Fibroblast of lung (primary cell): ENCODE measurements around the gene BAZ1A. TPM values are rescaled to one million over a fixed set of nuclear protein-coding genes. Genes with fewer than 3 reads are reported as not detected.

Experiments used
- DNase-seq, 2 donors: peaks; one replicate each; pipeline versions ENCODE4 v3.0.0 to v3.0.0-alpha.2; 2010; ENCODE audit warnings: low read depth in 2 of 2
- H2AFZ ChIP-seq: 2 replicates; pipeline ENCODE4 v1.5.1; 2012; ENCODE audit warnings: low read length, control low read depth, inconsistent platforms
- H3K27ac ChIP-seq: 2 replicates; pipeline ENCODE4 v1.5.1; 2011; ENCODE audit warnings: low read length, control low read depth; ENCODE audit not compliant: insufficient read depth
- H3K27me3 ChIP-seq: 2 replicates; pipeline ENCODE4 v1.5.1; 2011; ENCODE audit warnings: mild to moderate bottlenecking, low read length; ENCODE audit not compliant: control insufficient read depth, insufficient read depth
- H3K36me3 ChIP-seq: 2 replicates; pipeline ENCODE4 v1.5.1; 2011; ENCODE audit warnings: low read length; ENCODE audit not compliant: control insufficient read depth, insufficient read depth
- H3K4me1 ChIP-seq: 2 replicates; pipeline ENCODE4 v1.5.1; 2011; ENCODE audit warnings: low read length; ENCODE audit not compliant: control insufficient read depth, insufficient read depth; ENCODE audit errors: extremely low read depth
- H3K4me2 ChIP-seq: 2 replicates; pipeline ENCODE4 v1.5.1; 2011; ENCODE audit warnings: low read length, control low read depth; ENCODE audit not compliant: insufficient read depth; ENCODE audit errors: extremely low read depth
- H3K4me3 ChIP-seq, 4 experiments: fragments of 200-600 bp in 1 of 4; sonication (generic) in 1 of 4; replicated peaks in 1 of 4; 2 replicates each; pipeline ENCODE4 v1.5.1; 2011 to 2016; ENCODE audit warnings: low read length in 4 of 4, low read depth in 3 of 4, mild to moderate bottlenecking in 3 of 4, control low read depth in 2 of 4, inconsistent platforms in 1 of 4, mixed read lengths in 1 of 4; ENCODE audit not compliant: insufficient read depth in 1 of 4; ENCODE audit errors: control extremely low read depth in 1 of 4
- H3K79me2 ChIP-seq: 2 replicates; pipeline ENCODE4 v1.5.1; 2012; ENCODE audit warnings: mild to moderate bottlenecking, low read length, inconsistent platforms; ENCODE audit not compliant: control insufficient read depth, insufficient read depth
- H3K9ac ChIP-seq: 2 replicates; pipeline ENCODE4 v1.5.1; 2011; ENCODE audit warnings: mild to moderate bottlenecking, low read length, control low read depth; ENCODE audit not compliant: insufficient read depth
- H3K9me3 ChIP-seq: 2 replicates; pipeline ENCODE4 v1.5.1; 2012; ENCODE audit warnings: low read depth, low read length; ENCODE audit not compliant: control insufficient read depth, insufficient read depth
- H4K20me1 ChIP-seq: 2 replicates; pipeline ENCODE4 v1.5.1; 2011; ENCODE audit warnings: low read length; ENCODE audit not compliant: control insufficient read depth, insufficient read depth; ENCODE audit errors: extremely low read depth
- EZH2 ChIP-seq: IDR thresholded peaks from 2 replicates; pipeline ENCODE4 v1.5.1; 2012; ENCODE audit warnings: low read length, control low read depth, mild to moderate bottlenecking; ENCODE audit errors: missing control alignments
- polyA plus RNA-seq, 2 donors: library from polyadenylated mRNA; depleted of rRNA in 1 of 2; stranded (reverse) in 1 of 2; unstranded in 1 of 2; fragments of >200 nt; gene quantifications; 2 replicates each; pipeline ENCODE4 v1.2.1, GENCODE V29; 2011 to 2012; ENCODE audit warnings: missing spikeins in 1 of 2
- total RNA-seq: library from RNA; depleted of rRNA; stranded (reverse); fragments of >200 nt; gene quantifications from 2 replicates; pipeline ENCODE4 v1.2.1, GENCODE V29; 2014
- TF ChIP-seq, protein P1 (sequence below), 2 donors: IDR thresholded peaks in 1 of 2; conservative IDR thresholded peaks in 1 of 2; 1 replicate in 1 of 2; 2 replicates in 1 of 2; pipeline ENCODE4 v1.5.1; 2011 to 2012; ENCODE audit warnings: low read length in 2 of 2, control low read depth in 1 of 2, inconsistent platforms in 1 of 2, low read depth in 1 of 2, mild to moderate bottlenecking in 1 of 2

The BAZ1A gene
- total and polyA plus RNA-seq, 2 donors (not counting 1 experiment from before 2014, with no cell fraction given): 21.1 to 35.2 TPM

DNA sequence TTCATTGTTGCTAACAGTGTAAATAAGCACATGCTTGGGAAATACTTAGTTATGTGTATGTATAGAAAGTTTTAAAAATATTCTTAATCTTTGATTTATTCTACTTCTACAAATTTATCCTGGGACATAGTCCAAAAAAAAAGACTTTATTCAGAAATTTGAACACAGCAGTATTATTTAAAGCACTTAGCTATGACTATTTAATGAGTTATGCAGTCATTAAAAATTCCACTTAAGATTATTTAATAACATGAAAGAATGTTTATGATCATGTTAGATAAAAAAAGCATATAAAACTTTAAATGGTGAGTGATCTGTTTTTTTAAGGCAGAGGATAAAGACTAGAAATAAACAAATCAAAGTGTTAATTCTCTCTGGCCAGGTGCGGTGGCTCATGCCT lies 78.3 kb downstream of the BAZ1A start:
- H3K4me3 ChIP-seq: no peak overlapping the region
- peaks cover 2% of the 10 kb centered on the region for H3K36me3 ChIP-seq
- no peak overlapping the region for H2AFZ ChIP-seq
- H3K9me3 ChIP-seq: no peaks in the 10 kb centered on the region
- no peak for TF ChIP-seq EZH2
- TF ChIP-seq, protein P1, sequence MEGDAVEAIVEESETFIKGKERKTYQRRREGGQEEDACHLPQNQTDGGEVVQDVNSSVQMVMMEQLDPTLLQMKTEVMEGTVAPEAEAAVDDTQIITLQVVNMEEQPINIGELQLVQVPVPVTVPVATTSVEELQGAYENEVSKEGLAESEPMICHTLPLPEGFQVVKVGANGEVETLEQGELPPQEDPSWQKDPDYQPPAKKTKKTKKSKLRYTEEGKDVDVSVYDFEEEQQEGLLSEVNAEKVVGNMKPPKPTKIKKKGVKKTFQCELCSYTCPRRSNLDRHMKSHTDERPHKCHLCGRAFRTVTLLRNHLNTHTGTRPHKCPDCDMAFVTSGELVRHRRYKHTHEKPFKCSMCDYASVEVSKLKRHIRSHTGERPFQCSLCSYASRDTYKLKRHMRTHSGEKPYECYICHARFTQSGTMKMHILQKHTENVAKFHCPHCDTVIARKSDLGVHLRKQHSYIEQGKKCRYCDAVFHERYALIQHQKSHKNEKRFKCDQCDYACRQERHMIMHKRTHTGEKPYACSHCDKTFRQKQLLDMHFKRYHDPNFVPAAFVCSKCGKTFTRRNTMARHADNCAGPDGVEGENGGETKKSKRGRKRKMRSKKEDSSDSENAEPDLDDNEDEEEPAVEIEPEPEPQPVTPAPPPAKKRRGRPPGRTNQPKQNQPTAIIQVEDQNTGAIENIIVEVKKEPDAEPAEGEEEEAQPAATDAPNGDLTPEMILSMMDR (conservative IDR thresholded peaks at IDR 0.05 in 1 of 2, IDR thresholded peaks at IDR 0.05 in 1 of 2; ENCODE audit: low read depth in 1 of 2, low read length in 2 of 2): no peak
- DNase-seq: no peak
- H3K79me2 ChIP-seq: no peaks in the 10 kb centered on the region
- H3K4me1 ChIP-seq: no peaks in the 10 kb centered on the region
- no peak overlapping the region for H3K4me2 ChIP-seq
- no peaks in the 10 kb centered on the region for H3K27me3 ChIP-seq
- no peak overlapping the region for H3K27ac ChIP-seq
- H4K20me1 ChIP-seq: no peaks in the 10 kb centered on the region
- H3K9ac ChIP-seq: no peak overlapping the region

DNA sequence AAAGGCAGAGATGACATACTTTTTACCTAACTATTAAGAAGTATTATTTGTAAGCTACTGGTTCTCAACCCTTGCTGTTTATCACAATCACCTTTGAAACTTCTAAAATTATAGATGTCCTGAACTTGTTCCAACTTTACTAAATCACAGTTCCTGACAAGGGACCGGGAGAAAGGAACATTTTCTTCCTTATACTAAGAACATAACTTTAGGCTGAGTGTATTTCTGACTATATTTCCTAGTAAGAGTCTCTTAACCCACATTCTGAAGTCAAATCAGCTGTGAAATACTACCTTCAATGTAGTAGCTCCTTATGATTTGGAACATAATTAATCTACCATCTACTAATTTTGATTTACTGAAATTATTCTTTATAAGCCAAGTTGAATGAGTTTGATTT lies 80.2 kb downstream of the BAZ1A start:
- H3K27me3 ChIP-seq: no peaks in the 10 kb centered on the region
- no peaks in the 10 kb centered on the region for H3K79me2 ChIP-seq
- no peak overlapping the region for H3K4me3 ChIP-seq
- no peaks in the 10 kb centered on the region for H4K20me1 ChIP-seq
- no peaks in the 10 kb centered on the region for H3K9me3 ChIP-seq
- no peak overlapping the region for H3K27ac ChIP-seq
- DNase-seq: peak; percentile 2 to 15
- no peak overlapping the region for H2AFZ ChIP-seq
- peaks cover 2% of the 10 kb centered on the region for H3K36me3 ChIP-seq
- H3K4me1 ChIP-seq: no peaks in the 10 kb centered on the region
- H3K4me2 ChIP-seq: no peak overlapping the region
- no peak overlapping the region for H3K9ac ChIP-seq
- TF ChIP-seq EZH2: no peak
- TF ChIP-seq, protein P1 (conservative IDR thresholded peaks at IDR 0.05 in 1 of 2, IDR thresholded peaks at IDR 0.05 in 1 of 2; ENCODE audit: low read depth in 1 of 2, low read length in 2 of 2): no peak

DNA sequence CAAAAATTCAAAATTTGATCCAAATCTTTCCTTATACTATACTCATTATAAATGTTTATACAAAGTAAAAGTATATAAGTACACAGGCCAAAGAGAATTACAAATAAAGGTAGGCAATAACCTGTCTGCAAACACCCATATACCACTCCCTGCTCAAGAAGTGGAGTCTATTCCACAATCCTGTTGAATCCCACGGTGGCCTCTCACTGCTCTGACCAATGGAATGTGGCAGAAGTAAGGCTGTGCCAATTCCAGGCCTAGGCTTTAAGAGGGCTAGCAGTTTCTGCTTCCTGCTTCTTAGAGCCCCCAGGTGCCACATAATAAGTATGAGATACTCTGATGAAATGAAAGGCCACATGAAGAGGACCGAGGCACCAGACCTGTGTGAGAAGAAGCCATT lies 80.9 kb downstream of the BAZ1A start:
- no peak overlapping the region for H3K4me3 ChIP-seq
- no peak for TF ChIP-seq EZH2
- H3K9me3 ChIP-seq: no peaks in the 10 kb centered on the region
- H3K4me1 ChIP-seq: no peaks in the 10 kb centered on the region
- no peak overlapping the region for H3K4me2 ChIP-seq
- H2AFZ ChIP-seq: no peak overlapping the region
- H3K36me3 ChIP-seq: peaks cover 2% of the 10 kb centered on the region
- no peaks in the 10 kb centered on the region for H3K27me3 ChIP-seq
- no peaks in the 10 kb centered on the region for H3K79me2 ChIP-seq
- H3K9ac ChIP-seq: no peak overlapping the region
- DNase-seq: peak in 1 of 2 donors; percentile 18
- H3K27ac ChIP-seq: no peak overlapping the region
- H4K20me1 ChIP-seq: no peaks in the 10 kb centered on the region
